Superior temporal gyrus (tissue), 1 donor: ENCODE data around the gene UBAC2.

ENCODE experiments used
- DNase-seq: peaks from one replicate; pipeline ENCODE4 v3.0.0-alpha.2; 2016; ENCODE audit errors: extremely low spot score

The UBAC2 gene

GRCh38 chr13:99270518-99270917, 69.9 kb downstream of the UBAC2 start:
- no peak for DNase-seq

- no peak for DNase-seq
These were observed 70.6 kb downstream of the UBAC2 start for GRCh38 chr13:99271249-99271648.

- DNase-seq: no peak
These were observed 71.8 kb downstream of the UBAC2 start for GRCh38 chr13:99272481-99272880.

- no peak for DNase-seq
These were observed 72.5 kb downstream of the UBAC2 start for GRCh38 chr13:99273128-99273527.

GRCh38 chr13:99275093-99275469, 74.4 kb downstream of the UBAC2 start:
- no peak for DNase-seq

- DNase-seq: no peak
These were observed 76.1 kb downstream of the UBAC2 start for GRCh38 chr13:99276706-99277105.

GRCh38 chr13:99277629-99278028, 77.0 kb downstream of the UBAC2 start:
- no peak for DNase-seq

- no peak for DNase-seq
These were observed 77.5 kb downstream of the UBAC2 start for GRCh38 chr13:99278200-99278599.

- no peak for DNase-seq
These were observed 78.2 kb downstream of the UBAC2 start for GRCh38 chr13:99278843-99279242.

GRCh38 chr13:99279637-99280036, 79.0 kb downstream of the UBAC2 start:
- no peak for DNase-seq

GRCh38 chr13:99280166-99280565, 79.5 kb downstream of the UBAC2 start:
- no peak for DNase-seq

- no peak for DNase-seq
These were observed 81.2 kb downstream of the UBAC2 start for GRCh38 chr13:99281811-99282263.

- DNase-seq: no peak
These were observed 81.9 kb downstream of the UBAC2 start for GRCh38 chr13:99282264-99283231.

- no peak for DNase-seq
These were observed 85.0 kb downstream of the UBAC2 start for GRCh38 chr13:99285432-99286182.

GRCh38 chr13:99287551-99287950, 86.9 kb downstream of the UBAC2 start:
- DNase-seq: no peak

GRCh38 chr13:99288089-99288488, 87.4 kb downstream of the UBAC2 start:
- DNase-seq: no peak

- DNase-seq: no peak
These were observed 88.6 kb downstream of the UBAC2 start for GRCh38 chr13:99289271-99289670.

GRCh38 chr13:99289674-99290337, 89.2 kb downstream of the UBAC2 start:
- no peak for DNase-seq

- no peak for DNase-seq
These were observed 90.2 kb downstream of the UBAC2 start for GRCh38 chr13:99290894-99291293.

GRCh38 chr13:99293178-99293577, 92.5 kb downstream of the UBAC2 start:
- DNase-seq: no peak

- no peak for DNase-seq
These were observed 93.5 kb downstream of the UBAC2 start for GRCh38 chr13:99294198-99294597.

GRCh38 chr13:99294958-99295357, 94.3 kb downstream of the UBAC2 start:
- no peak for DNase-seq
